Measurements from ENCODE around the gene GOLIM4.

GOLIM4 gene

DNA sequence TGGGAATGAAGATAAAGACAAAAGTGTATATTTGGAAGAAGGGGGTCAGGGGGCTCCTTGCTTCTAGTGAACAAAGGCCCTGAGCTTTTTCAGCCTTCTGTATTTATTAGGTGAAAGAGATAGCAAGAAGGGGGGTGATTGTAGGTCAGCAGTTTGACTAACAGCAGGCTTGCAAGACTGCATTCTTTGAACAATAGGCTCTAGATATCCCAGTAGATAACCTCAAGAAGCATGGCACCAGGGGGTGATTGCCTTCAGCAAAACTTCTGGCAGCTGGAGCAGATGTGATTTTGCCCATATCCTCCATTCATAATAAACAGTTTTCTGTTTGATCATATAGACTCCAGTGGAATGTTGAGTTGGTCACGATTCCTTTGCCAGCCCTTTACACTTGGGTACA, 31.7 kb upstream of the GOLIM4 start:
- Histone ChIP-seq H3K9me3 (peaks cover 0 to 7% (median 0%) of the 10 kb centered on the region in 3 donors), H3K36me3 (no peaks in the 10 kb centered on the region), H3K4me3 (no peak overlapping the region), H3K27ac (no peak overlapping the region), H3K4me1 (peaks cover 0 to 6% (median 0%) of the 10 kb centered on the region in 4 donors), H3K27me3 (no peaks in the 10 kb centered on the region)
- intact Hi-C loops (cut with DNase I; ENCODE audit: low total_unique reads), result no loop called here
- DNase-seq, result no peak
- TF ChIP-seq, protein P1, sequence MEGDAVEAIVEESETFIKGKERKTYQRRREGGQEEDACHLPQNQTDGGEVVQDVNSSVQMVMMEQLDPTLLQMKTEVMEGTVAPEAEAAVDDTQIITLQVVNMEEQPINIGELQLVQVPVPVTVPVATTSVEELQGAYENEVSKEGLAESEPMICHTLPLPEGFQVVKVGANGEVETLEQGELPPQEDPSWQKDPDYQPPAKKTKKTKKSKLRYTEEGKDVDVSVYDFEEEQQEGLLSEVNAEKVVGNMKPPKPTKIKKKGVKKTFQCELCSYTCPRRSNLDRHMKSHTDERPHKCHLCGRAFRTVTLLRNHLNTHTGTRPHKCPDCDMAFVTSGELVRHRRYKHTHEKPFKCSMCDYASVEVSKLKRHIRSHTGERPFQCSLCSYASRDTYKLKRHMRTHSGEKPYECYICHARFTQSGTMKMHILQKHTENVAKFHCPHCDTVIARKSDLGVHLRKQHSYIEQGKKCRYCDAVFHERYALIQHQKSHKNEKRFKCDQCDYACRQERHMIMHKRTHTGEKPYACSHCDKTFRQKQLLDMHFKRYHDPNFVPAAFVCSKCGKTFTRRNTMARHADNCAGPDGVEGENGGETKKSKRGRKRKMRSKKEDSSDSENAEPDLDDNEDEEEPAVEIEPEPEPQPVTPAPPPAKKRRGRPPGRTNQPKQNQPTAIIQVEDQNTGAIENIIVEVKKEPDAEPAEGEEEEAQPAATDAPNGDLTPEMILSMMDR (IDR thresholded peaks at IDR 0.05), result no peak

DNA sequence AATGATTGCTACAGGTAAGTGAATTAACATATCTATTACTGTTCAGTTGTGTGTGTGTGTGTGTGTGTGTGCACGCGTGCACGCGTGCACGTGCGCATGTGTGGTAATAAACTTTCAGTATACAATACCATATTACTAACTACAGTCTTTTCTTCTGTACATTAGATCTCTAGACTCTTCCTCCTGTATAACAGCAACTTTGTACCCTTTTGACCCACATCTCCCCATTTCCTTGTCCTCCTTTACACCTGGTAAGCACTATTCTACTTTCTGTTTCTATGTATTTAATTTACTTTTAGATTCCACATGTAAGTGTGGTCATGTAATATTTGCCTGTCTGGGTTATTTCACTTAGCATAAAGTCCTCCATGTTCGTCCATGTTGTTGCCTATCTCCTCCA, 29.1 kb upstream of the GOLIM4 start:
- H3K4me1 ChIP-seq, result peaks cover 0 to 15% (median 3%) of the 10 kb centered on the region in 4 donors
- intact Hi-C loops (cut with DNase I; ENCODE audit: low total_unique reads), result no loop called here
- peaks cover 0 to 7% (median 0%) of the 10 kb centered on the region in 3 donors for H3K9me3 ChIP-seq
- H3K36me3 ChIP-seq, result no peaks in the 10 kb centered on the region
- no peak overlapping the region for H3K4me3 ChIP-seq
- no peaks in the 10 kb centered on the region for H3K27me3 ChIP-seq
- H3K27ac ChIP-seq, result no peak overlapping the region
- no peak for DNase-seq
- TF ChIP-seq, protein P1 (IDR thresholded peaks at IDR 0.05), result no peak

DNA sequence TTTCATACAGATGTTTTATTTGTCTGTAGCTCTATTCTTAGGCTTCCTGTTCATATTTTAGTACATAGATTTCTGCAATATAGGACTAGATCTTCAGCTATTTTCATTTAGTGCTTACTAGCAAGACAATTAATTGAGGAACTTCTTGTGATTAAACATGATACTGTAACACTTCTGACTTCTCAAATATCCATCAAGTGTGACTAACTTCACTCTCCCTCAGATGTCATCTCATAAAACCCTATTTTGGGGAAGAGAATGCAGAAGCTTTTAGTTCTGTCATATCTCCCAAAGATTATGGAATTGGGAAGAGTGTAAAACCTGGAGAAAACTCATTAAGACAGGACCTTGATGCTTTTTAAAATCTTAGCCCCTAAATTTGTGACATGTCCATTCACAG, 28.6 kb upstream of the GOLIM4 start:
- Histone ChIP-seq H3K27me3 (no peaks in the 10 kb centered on the region), H3K36me3 (no peaks in the 10 kb centered on the region), H3K27ac (no peak overlapping the region), H3K4me1 (peaks cover 0 to 15% (median 3%) of the 10 kb centered on the region in 4 donors), H3K4me3 (no peak overlapping the region), H3K9me3 (peaks cover 0 to 7% (median 0%) of the 10 kb centered on the region in 3 donors)
- no peak for DNase-seq
- intact Hi-C loops (cut with DNase I; ENCODE audit: low total_unique reads), result no loop called here
- TF ChIP-seq, protein P1 (IDR thresholded peaks at IDR 0.05), result no peak

DNA sequence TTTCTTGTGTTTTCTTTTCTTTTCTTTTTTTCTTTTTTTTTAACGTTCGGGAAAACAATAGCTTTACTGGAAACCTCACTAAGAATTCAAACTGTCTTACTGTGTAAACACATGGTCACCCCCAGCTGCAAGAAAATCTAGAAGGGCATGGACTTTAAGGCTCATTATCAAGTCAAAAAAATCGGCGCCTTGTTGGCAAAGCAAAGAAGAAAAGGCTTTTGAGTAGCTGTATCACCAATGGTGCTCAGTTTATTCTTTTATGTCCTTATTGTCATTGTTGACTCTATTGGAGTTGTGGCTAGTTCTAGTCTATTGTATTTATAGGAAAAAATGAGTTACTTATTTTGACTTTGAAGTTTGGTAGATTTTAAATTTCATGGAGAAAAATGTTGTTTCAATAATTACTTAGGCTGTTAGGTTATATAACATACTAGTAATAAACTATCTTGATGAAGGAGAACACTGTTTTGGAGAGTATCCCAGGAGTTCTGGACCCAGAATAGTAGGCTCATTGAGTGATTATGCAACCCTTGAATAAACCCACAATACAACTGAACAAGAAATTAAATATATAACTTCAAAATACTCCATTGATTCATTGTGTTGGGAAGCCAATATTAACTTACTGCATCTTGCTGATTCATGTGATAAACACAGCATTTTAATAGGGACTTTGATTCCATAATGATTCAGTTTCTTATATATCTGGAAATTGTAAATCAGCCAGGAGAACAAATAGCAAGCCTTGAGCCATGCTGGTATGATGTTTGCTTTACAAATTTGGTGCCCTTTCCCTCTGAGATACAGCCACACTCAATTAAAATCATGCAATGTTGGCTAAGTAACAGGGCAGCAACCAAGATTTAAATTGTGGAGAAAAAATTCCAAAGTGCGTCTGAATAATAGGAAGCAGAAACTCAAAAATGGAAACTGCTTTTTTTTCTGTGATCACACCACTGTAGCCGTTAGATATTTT, 27.8 kb upstream of the GOLIM4 start:
- intact Hi-C loops (cut with DNase I; ENCODE audit: low total_unique reads), result no loop called here
- no peak overlapping the region for H3K27ac ChIP-seq
- no peak for DNase-seq

DNA sequence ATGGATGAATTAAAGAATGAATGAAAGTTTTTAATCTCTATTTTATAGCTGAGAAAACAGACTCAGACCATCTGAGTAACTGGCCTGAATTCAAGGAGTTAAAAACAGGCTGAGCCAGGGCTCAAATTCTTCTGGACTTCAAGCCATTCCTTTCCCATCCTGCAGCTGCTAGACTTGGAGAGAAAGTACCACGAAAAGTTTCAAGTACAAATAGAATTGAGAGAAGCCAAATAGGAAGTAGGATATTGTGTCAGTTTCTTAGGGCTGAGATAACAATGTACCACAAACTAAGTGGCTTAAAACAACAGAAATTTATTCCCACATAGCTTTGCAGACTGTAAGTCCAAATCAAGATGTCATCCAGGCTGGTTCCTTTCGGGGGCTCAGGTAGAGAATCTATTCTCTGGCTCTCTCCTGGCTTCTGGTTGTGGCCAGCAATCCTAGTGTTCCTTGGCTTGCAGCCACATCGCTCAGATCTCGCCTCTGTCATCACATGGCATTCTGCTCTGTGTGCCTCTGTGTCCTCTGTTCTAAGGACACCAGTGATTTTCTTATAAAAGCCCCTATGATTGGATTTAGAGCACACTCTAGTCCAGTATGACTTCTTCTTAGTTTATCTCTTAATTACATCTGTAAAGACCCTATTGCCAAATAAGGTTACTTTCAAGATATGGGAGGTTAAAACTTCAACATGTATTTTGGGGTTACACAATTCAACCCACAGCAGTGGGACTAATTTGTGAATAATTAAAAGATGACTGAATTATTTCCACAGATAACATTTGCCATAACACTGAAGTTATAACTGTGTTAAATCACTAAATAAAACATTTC, 25.7 kb upstream of the GOLIM4 start:
- intact Hi-C loops (cut with DNase I; ENCODE audit: low total_unique reads), result no loop called here
- Histone ChIP-seq H3K27ac (peak overlapping the region in 1 of 2 donors; percentile 49), H3K9me3 (no peaks in the 10 kb centered on the region), H3K4me3 (no peak overlapping the region), H3K27me3 (no peaks in the 10 kb centered on the region), H3K4me1 (peaks cover 0 to 15% (median 3%) of the 10 kb centered on the region in 4 donors), H3K36me3 (no peaks in the 10 kb centered on the region)
- DNase-seq, result peak in 1 of 2 donors; percentile 22
- TF ChIP-seq, protein P1 (IDR thresholded peaks at IDR 0.05), result no peak

More for the DNA sequence above, 27.8 kb upstream of the GOLIM4 start:
- no peaks in the 10 kb centered on the region for H3K27me3 ChIP-seq
- no peak overlapping the region for H3K4me3 ChIP-seq
- peaks cover 0 to 15% (median 3%) of the 10 kb centered on the region in 4 donors for H3K4me1 ChIP-seq
- H3K9me3 ChIP-seq, result peaks cover 0 to 7% (median 0%) of the 10 kb centered on the region in 3 donors
- H3K36me3 ChIP-seq, result no peaks in the 10 kb centered on the region
- TF ChIP-seq, protein P1 (IDR thresholded peaks at IDR 0.05), result no peak

All from tibial artery (tissue), 4 donors.